HepG2 (cell line): Measurements from ENCODE around the gene AK9. TPM values are rescaled to one million over a fixed set of nuclear protein-coding genes. Genes with fewer than 3 reads are reported as not detected.

ENCODE experiments used
- CERS6 ChIP-seq: sonication (generic); formaldehyde crosslinking; IDR thresholded peaks from 2 replicates; pipeline ENCODE4 v1.5.0; 2020; ENCODE audit warnings: missing genetic modification reagents
- SNAI1 ChIP-seq: sonication (generic); formaldehyde crosslinking; IDR thresholded peaks from 2 replicates; pipeline ENCODE4 v1.5.0; 2020; ENCODE audit warnings: mild to moderate bottlenecking, missing genetic modification reagents, borderline replicate concordance
- TBX2 ChIP-seq: sonication (generic); formaldehyde crosslinking; IDR thresholded peaks from 2 replicates; pipeline ENCODE4 v1.5.0; 2020; ENCODE audit warnings: missing genetic modification reagents, mild to moderate bottlenecking, borderline replicate concordance
- ZBTB2 ChIP-seq: sonication (generic); formaldehyde crosslinking; IDR thresholded peaks from 2 replicates; pipeline ENCODE4 v1.8.0; 2022; ENCODE audit warnings: low read depth, missing genetic modification reagents
- ZBTB43 ChIP-seq: sonication (generic); formaldehyde crosslinking; conservative IDR thresholded peaks from 2 replicates; pipeline ENCODE4 v1.4.0; 2020; ENCODE audit warnings: missing genetic modification reagents
- ZBTB7B ChIP-seq: sonication (generic); formaldehyde crosslinking; IDR thresholded peaks from 2 replicates; pipeline ENCODE4 v1.4.0; 2020; ENCODE audit warnings: missing genetic modification reagents
- ZNF276 ChIP-seq: sonication (generic); formaldehyde crosslinking; IDR thresholded peaks from 2 replicates; pipeline ENCODE4 v1.4.0; 2020; ENCODE audit warnings: mild to moderate bottlenecking, low read depth, missing genetic modification reagents
- ZNF687 ChIP-seq: sonication (generic); formaldehyde crosslinking; IDR thresholded peaks from 2 replicates; pipeline ENCODE4 v1.5.1; 2020; ENCODE audit warnings: mild to moderate bottlenecking, missing genetic modification reagents, moderate library complexity
- polyA plus RNA-seq, 8 experiments: library from polyadenylated mRNA; depleted of rRNA in 3 of 8; stranded (reverse) in 7 of 8; unstranded in 1 of 8; fragments of >200 nt; fragmentation: Illumina TruSeq in 4 of 8; extraction: Trizol in 4 of 8; gene quantifications; 2 replicates each; pipeline versions ENCODE4 v1.2.1 to v1.2.3, GENCODE V29; 2011 to 2016; ENCODE audit warnings: low read depth in 4 of 8, missing spikeins in 1 of 8, mixed read lengths in 1 of 8; ENCODE audit not compliant: insufficient read depth in 1 of 8
- total RNA-seq, 5 experiments: library from RNA; depleted of rRNA; stranded (reverse); fragments of >200 nt; fragmentation: Illumina TruSeq; extraction: Trizol; gene quantifications; 2 replicates each; pipeline ENCODE4 v1.2.3, GENCODE V29; 2016; ENCODE audit warnings: low read depth in 1 of 5
- TF ChIP-seq, protein P1 (sequence below): sonication (generic); formaldehyde crosslinking; conservative IDR thresholded peaks from 2 replicates; pipeline ENCODE4 v1.8.1; 2023; ENCODE audit warnings: missing genetic modification reagents
- TF ChIP-seq, protein P2 (sequence below): sonication (generic); formaldehyde crosslinking; IDR thresholded peaks from 2 replicates; pipeline ENCODE4 v1.4.0; 2020; ENCODE audit warnings: mild to moderate bottlenecking, missing genetic modification reagents
- TF ChIP-seq, protein P3 (sequence below): sonication (generic); formaldehyde crosslinking; IDR thresholded peaks from 2 replicates; pipeline ENCODE4 v1.5.1; 2020; ENCODE audit warnings: missing genetic modification reagents, mild to moderate bottlenecking, borderline replicate concordance

Gene AK9
- total and polyA plus RNA-seq, 2 of the 13 experiments (the other 11 are each of a cell fraction or from before 2014, with no cell fraction given), result 3.2 to 4.8 TPM

DNA sequence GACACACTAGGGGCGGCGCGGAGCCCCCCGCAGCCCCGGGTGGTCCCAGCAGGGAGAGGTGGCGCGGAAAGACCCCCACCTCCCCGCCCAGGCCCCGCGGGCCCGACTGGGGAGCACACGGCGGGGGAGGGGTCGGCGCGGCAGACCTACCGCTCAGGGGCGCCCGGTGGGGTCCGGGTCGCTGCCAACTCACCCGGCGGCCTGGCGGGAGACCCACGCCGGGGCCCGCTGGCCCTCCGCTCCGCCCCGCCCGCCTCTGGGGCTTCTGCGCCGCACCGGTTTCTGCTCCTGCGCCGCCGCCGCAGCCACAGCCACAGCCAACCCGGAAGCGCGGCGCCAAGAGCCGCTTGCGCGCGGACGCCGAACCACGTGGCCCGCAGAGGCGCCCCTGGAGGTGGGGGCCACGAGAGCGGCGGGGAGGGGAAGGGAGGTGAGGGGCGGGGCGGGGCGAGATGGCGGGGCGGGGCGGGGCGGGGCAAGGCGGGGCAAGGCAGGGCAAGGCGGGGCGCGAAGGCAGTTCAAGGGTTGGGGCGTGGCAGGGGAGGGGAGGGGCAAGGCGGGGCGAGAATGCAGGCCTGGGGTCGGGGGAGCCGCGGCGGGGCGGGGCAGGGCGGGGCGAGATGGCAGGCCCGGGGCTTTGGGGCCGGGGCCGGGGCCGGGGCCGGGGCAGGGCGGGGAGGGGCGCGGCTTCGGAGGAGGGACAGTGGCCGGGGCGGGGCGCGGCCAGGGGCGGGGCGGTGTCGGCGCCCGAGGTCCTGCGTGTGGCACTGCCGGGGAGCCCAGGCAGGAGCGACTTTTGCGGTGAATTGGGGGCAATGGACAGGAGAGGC is 207.9 kb downstream of the AK9 start, which contains the start of gene ZBTB24 (continued):
- TF ChIP-seq ZBTB7B (CRISPR knock-in tag) (no peak), ZBTB2 (CRISPR knock-in tag) (0 out of 2 replicates have a peak, but pooled peaks have one; percentile 54), ZNF276 (CRISPR knock-in tag) (no peak), CERS6 (CRISPR knock-in tag) (no peak), SNAI1 (CRISPR knock-in tag) (no peak), ZNF687 (CRISPR knock-in tag) (peak; percentile 79), TBX2 (CRISPR knock-in tag) (peak; percentile 37; the same call in 1 of the 2 replicates), ZBTB43 (CRISPR knock-in tag) (0 out of 2 replicates have a peak, but pooled peaks have one; percentile 18)
- TF ChIP-seq, protein P1, sequence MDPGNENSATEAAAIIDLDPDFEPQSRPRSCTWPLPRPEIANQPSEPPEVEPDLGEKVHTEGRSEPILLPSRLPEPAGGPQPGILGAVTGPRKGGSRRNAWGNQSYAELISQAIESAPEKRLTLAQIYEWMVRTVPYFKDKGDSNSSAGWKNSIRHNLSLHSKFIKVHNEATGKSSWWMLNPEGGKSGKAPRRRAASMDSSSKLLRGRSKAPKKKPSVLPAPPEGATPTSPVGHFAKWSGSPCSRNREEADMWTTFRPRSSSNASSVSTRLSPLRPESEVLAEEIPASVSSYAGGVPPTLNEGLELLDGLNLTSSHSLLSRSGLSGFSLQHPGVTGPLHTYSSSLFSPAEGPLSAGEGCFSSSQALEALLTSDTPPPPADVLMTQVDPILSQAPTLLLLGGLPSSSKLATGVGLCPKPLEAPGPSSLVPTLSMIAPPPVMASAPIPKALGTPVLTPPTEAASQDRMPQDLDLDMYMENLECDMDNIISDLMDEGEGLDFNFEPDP (CRISPR knock-in tag), result no peak
- TF ChIP-seq, protein P2, sequence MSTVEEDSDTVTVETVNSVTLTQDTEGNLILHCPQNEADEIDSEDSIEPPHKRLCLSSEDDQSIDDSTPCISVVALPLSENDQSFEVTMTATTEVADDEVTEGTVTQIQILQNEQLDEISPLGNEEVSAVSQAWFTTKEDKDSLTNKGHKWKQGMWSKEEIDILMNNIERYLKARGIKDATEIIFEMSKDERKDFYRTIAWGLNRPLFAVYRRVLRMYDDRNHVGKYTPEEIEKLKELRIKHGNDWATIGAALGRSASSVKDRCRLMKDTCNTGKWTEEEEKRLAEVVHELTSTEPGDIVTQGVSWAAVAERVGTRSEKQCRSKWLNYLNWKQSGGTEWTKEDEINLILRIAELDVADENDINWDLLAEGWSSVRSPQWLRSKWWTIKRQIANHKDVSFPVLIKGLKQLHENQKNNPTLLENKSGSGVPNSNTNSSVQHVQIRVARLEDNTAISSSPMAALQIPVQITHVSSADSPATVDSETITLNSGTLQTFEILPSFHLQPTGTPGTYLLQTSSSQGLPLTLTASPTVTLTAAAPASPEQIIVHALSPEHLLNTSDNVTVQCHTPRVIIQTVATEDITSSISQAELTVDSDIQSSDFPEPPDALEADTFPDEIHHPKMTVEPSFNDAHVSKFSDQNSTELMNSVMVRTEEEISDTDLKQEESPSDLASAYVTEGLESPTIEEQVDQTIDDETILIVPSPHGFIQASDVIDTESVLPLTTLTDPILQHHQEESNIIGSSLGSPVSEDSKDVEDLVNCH (CRISPR knock-in tag), result no peak
- TF ChIP-seq, protein P3, sequence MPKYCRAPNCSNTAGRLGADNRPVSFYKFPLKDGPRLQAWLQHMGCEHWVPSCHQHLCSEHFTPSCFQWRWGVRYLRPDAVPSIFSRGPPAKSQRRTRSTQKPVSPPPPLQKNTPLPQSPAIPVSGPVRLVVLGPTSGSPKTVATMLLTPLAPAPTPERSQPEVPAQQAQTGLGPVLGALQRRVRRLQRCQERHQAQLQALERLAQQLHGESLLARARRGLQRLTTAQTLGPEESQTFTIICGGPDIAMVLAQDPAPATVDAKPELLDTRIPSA (CRISPR knock-in tag), result no peak
